Measurements from ENCODE around the gene GNPTG. TPM values are rescaled to one million over a fixed set of nuclear protein-coding genes. Genes with fewer than 3 reads are reported as not detected.

The GNPTG gene
- total and polyA plus RNA-seq, 2 of the 13 experiments (the other 11 are each of a cell fraction or from before 2014, with no cell fraction given): 22.7 to 71.1 TPM

- no peak overlapping the region for H3K9ac ChIP-seq (ENCODE audit: insufficient read depth, low read depth, low read length)
- ATAC-seq: no peak
- no peak overlapping the region for H3K4me2 ChIP-seq (ENCODE audit: low read depth, low read length)
- H3K27me3 ChIP-seq (ENCODE audit: control insufficient read depth in 1 of 2, insufficient read depth in 2 of 2, low read length in 2 of 2): no peaks in the 10 kb centered on the region
- BruUV-seq (replicated peaks): no TSS peak
- no peak for DNase-seq (ENCODE audit: low spot score)
- WGBS (ENCODE audit: low lambda C conversion rate): 94% methylated on average over 18 of the region's 22 CpGs
- H2AFZ ChIP-seq (ENCODE audit: low read length): no peak overlapping the region
- no peak overlapping the region for H3K4me3 ChIP-seq (replicated peaks in 1 of 3; ENCODE audit: insufficient read depth in 1 of 3, low read depth in 2 of 3, low read length in 3 of 3)
- intact Hi-C loops (cut with micrococcal nuclease; ENCODE audit: unreplicated experiment) (no loop called here), in situ Hi-C loops (cut with HindIII; ENCODE audit: extremely low pct_ligation_motif_present, low pct_unique_long_range_greater_than_20kb) (no loop called here)
- CTCF ChIA-PET (ENCODE audit: low intra/inter-chr PET ratio, low total read pairs): no interaction called here
- POLR2A ChIA-PET: no interaction called here
- H3K9me3 ChIP-seq (ENCODE audit: low read length): no peaks in the 10 kb centered on the region
- H3K79me2 ChIP-seq (ENCODE audit: insufficient read depth, low read length): no peaks in the 10 kb centered on the region
- H4K20me1 ChIP-seq (ENCODE audit: insufficient read depth, low read length): no peaks in the 10 kb centered on the region
- peaks cover 2 to 4% of the 10 kb centered on the region in 2 experiments; a peak in 2 of 5 replicates for H3K36me3 ChIP-seq (replicated peaks in 1 of 2; ENCODE audit: control insufficient read depth in 1 of 2, insufficient read depth in 2 of 2, low read length in 2 of 2)
- H3K27ac ChIP-seq (ENCODE audit: extremely low read length, insufficient read depth, low read length): no peak overlapping the region
- no peaks in the 10 kb centered on the region for H3K4me1 ChIP-seq (ENCODE audit: insufficient read depth, low read length)
- no peak for FAIRE-seq
- TF ChIP-seq ZNF451 (CRISPR knock-in tag; IDR thresholded peaks at IDR 0.05) (no peak), SOX13 (IDR thresholded peaks at IDR 0.05) (no peak), SOX13 (CRISPR knock-in tag; conservative IDR thresholded peaks at IDR 0.05 in 1 of 2, IDR thresholded peaks at IDR 0.05 in 1 of 2) (no peak), CBFB (CRISPR knock-in tag; IDR thresholded peaks at IDR 0.05) (no peak), E2F2 (CRISPR knock-in tag; IDR thresholded peaks at IDR 0.05; ENCODE audit: borderline replicate concordance) (no peak), ISL2 (CRISPR knock-in tag; IDR thresholded peaks at IDR 0.05) (no peak), ZNF878 (CRISPR knock-in tag; IDR thresholded peaks at IDR 0.05) (no peak), NFKB2 (CRISPR knock-in tag; IDR thresholded peaks at IDR 0.05; ENCODE audit: borderline replicate concordance) (no peak), ZNF580 (CRISPR knock-in tag; IDR thresholded peaks at IDR 0.05; ENCODE audit: borderline replicate concordance, low read depth) (no peak), ZBTB4 (CRISPR knock-in tag; IDR thresholded peaks at IDR 0.05; ENCODE audit: borderline replicate concordance) (no peak), POLR2A (IDR thresholded peaks at IDR 0.05; ENCODE audit: insufficient read depth in 1 of 2, low read depth in 2 of 2, low read length in 2 of 2) (no peak), ARID4A (CRISPR knock-in tag; IDR thresholded peaks at IDR 0.05; ENCODE audit: borderline replicate concordance) (no peak)
These were observed 43.8 kb downstream of the GNPTG start for GRCh38 chr16:1395444-1396031.
